ENCODE results near the gene CNPY2.
"Not testable (repeated sequence)": the region's sequence is repeated elsewhere in the genome, so short reads cannot be mapped to it uniquely, and the experiment has no call there.

Gene CNPY2

DNA sequence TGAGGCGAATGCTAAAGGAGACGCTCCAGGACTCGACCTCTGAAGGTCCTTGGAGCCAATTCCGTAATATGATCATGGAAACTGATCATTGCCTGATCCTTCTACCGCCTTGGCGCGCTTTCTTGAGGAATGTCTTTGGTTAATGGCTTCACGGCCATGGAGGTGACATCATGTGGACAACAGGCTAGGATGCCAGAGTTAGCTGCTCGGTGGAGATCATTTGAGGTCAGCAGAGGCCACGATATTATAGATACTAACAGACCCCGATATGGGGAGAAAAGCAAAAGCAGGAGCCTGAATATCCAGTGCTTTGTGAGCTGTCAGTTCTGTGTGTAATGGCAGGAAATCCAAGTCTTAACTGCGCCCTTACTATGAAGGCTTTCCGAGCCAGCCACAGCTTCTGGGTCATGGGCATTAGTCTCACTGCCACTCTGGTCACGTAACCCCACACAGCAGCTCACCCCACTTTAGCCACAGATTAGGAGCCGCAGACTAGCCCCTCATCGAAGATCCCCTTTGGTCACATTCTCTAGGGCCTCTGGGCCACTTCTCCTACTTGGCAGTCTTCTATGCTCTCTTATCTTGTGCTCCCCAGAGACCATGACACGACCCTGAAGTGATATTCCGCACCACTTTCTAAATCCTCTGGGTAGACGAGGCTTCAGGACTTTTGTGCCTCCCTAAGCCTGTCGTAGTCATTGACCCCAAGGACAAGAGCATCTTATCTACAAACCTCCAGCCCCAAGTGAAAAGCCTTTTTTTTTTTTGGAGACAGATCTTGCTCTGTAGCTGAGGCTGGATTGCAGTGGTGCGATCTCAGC lies 14.9 kb downstream of the CNPY2 start:
- in situ Hi-C loops (cut with MboI; ENCODE audit: low pct_unique_long_range_greater_than_20kb, low sequenced_read_pairs): no loop called here
- no peak for DNase-seq

DNA sequence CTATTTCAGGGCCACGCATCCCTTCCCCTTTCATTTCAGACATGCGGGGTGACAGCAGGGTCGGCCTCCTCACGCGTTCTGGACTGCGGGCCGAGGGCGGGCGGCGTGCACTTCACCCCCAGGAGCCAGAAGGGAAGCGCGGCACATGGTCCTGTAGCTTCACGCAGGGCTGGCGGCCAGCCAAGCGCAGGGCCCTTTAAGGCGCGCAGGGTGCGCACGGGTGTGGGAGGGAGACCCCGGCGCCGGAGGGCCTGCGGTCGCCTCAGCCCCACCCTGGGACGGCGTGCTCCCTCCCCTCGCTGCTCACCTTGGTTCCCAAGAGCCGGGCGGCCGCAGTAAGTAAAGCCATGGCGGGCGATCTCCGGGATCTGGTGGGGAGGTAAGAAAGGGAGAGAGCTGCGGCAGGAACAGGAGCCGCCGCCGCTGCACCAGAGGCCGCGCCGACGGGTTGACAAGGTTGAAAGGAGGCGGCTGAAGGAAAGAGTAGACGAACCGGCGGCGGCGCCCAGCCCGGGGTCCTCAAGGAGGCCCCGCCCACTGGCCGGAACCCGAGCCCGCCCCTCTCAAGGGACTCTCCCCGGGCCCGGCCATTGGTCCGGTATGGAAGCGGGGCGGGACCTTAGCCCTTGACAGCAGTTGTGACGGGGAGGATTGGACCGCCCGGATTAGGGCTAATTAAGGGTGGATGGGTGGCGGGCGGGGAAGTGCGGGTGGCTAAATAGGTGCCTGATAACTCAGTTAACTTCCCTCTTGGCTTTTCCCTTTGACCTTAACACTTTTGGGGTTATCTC lies 15.7 kb downstream of the CNPY2 start, which contains the start of gene CS:
Gene CS, minus strand, starts transcription at position 478 of the 791 bp plus-strand sequence. Its CDS starts 129 bp downstream, at position 349.
- DNase-seq: peak; percentile 98
- in situ Hi-C loops (cut with MboI; ENCODE audit: low pct_unique_long_range_greater_than_20kb, low sequenced_read_pairs): no loop called here

DNA sequence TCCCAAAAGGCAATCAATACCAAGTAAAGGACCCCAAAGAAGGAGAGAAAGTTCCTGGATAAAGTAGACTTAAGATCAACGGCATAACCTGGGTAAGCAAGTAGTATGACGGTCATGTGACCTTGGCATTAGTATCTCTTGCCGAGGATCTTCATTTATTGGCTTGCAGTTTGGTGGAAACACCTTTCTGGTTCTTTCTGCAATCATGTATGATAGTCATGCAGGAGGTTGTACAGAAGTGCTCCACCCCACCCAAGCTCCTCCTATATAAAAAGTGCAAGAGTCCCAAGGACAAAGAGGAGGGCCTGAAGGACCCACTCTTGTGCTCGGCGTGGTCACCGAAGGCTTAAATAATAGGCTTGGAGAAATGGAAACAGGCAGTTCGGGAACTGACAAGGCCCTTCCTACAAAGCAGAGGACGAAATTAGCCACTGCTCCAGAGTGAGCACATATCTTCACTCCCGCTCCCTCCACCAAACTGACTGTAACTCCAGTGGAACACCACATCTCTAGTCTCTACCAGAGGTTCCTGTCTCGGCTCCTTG lies 16.4 kb downstream of the CNPY2 start:
- DNase-seq: no peak
- in situ Hi-C loops (cut with MboI; ENCODE audit: low pct_unique_long_range_greater_than_20kb, low sequenced_read_pairs): no loop called here

DNA sequence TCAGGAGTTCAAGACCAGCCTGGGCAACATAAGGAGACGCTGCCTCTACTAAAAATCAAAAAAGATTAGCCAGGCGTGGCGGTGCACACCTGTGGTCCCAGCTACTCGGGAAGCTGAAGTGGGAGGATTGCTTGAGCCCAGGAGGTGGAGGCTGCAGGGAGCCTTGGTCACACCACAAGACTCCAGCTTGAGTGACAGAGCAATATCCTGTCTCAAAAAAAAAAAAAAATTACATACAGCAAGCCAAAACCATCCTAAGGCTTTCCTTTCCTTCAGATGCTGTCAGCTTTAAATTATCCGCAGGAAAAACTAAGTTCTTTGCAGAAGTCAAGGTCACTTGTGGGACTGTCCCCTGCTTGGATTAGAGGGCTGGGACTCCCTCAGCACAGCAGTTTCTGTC lies 17.0 kb downstream of the CNPY2 start:
- in situ Hi-C loops (cut with MboI; ENCODE audit: low pct_unique_long_range_greater_than_20kb, low sequenced_read_pairs): no loop called here

DNA sequence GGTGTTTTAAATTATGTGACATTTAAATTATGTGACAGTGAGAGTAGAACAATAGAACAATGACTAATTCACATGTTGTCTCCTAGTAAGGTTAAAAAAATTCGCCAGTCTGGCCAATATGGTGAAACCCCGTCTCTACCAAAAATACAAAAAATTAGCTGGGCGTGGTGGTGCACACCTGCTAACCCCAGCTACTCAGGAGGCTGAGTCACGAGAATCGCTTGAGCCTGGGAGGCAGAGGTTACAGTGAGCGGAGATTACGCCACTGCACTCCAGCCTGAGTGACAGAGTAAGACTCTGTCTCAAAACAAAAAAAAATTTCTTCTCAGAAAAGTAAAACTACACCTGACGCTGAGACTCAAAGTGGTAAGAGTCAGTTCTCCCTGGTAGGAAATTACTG lies 18.4 kb downstream of the CNPY2 start:
- in situ Hi-C loops (cut with MboI; ENCODE audit: low pct_unique_long_range_greater_than_20kb, low sequenced_read_pairs): no loop called here

More for the DNA sequence above, 17.0 kb downstream of the CNPY2 start:
- DNase-seq: peak; percentile 30

DNA sequence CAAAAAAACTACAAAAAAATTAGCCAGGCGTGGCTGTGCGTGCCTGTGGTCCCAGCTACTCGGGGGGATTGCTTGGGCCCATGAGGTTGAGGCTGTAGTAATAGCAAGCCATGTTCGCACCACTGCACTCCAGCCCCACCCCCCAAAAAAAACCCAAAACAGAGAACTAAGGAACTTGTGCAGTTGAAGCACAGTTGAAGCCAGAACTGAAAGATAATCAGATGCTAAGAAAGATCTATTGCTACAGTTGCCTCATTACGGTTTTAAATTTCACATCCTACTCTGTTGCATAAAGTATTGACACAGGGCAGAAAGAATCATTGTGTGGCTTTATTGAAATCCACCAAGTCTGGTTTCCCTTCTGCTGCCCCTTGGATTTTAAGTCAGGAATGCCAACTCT lies 19.5 kb downstream of the CNPY2 start:
- in situ Hi-C loops (cut with MboI; ENCODE audit: low pct_unique_long_range_greater_than_20kb, low sequenced_read_pairs): no loop called here
- DNase-seq: no peak

More for the DNA sequence above, 18.4 kb downstream of the CNPY2 start:
- DNase-seq: no peak

DNA sequence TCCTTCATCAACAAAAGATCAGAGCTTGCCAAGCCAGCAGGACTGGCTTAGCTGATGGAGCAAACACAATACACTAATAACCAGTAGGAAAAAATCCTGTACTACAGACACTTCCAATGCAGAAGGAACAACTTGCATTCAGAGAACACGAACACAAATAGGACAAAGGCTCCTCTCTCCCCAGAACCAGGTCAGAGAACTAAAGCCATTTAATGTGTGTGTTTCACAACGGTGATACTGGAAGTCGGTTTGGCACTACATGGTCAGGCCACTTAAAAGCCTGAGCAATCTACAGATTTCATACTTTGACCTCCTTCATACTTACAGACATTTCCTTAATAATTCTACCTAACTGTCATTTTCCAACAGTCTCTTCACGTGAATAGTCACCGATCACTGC lies 22.0 kb downstream of the CNPY2 start:
- in situ Hi-C loops (cut with MboI; ENCODE audit: low pct_unique_long_range_greater_than_20kb, low sequenced_read_pairs): no loop called here
- no peak for DNase-seq

DNA sequence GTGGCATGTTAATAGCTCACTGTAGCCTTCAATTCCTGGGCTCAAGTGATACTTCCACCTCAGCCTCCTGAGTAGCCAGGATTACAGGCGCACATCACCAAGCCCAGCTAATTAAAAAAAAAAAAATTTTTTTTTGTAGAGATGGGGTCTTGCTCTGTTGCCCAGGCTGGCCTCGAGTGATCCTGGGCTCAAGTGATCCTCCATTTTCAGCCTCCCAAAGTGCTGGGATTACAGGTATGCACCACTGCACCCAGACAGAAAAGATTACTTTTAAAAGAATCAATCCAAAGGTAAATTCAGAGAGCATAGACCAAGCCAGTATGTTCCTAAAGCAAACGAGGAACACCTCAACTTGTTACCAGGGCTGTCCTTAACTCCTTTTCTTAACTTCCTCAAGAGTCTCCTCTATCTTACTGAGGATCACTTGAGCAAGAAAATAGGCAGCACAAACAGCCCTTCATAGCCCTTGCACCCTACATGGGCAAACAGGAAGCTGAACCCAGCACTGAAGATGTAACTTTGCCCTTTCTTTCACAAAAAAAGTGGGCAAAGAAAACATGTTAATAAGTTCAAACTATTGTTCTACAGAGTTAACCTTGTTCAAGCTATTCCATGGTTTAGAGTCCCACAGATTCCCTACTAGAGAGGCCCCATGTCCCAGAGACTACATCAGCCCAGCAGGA lies 26.9 kb downstream of the CNPY2 start:
- in situ Hi-C loops (cut with MboI; ENCODE audit: low pct_unique_long_range_greater_than_20kb, low sequenced_read_pairs): no loop called here
- DNase-seq: peak; percentile 45

DNA sequence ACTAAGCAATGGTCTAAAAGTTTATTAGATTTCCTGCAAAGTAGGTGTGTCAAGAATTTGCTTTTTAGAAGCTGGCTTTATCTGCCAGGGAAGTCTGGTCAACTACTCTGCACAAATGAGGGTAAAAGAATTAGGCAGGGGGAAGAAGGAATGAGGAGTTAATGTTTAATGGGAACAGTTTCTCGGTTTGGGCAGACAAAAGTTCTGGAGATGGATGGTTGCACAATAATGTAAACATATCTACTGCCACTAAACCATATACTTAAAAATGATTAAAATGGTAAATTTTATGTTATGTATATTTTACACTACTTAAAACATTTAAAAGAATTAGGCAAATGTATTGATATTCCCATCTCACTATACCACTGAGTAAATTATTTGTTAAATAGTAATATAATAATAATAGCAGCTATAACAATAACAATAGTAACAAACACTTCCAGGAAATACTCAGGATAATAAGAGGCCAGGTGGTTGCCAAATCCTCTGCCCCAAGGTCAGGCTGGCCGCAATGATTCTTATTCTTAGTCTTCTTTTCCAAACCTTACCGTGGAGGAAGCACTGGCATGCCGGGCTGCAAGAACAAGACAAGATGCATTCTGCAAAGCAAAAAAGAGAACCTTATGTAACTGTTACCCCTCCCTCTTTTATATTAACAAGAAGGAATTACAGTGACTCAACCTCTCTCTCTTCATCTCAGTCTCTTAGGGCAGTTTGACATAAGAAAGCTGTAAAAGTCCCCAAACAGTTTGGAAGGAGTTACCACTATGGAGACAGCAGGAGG lies 29.6 kb downstream of the CNPY2 start:
- no peak for DNase-seq
- in situ Hi-C loops (cut with MboI; ENCODE audit: low pct_unique_long_range_greater_than_20kb, low sequenced_read_pairs): no loop called here

DNA sequence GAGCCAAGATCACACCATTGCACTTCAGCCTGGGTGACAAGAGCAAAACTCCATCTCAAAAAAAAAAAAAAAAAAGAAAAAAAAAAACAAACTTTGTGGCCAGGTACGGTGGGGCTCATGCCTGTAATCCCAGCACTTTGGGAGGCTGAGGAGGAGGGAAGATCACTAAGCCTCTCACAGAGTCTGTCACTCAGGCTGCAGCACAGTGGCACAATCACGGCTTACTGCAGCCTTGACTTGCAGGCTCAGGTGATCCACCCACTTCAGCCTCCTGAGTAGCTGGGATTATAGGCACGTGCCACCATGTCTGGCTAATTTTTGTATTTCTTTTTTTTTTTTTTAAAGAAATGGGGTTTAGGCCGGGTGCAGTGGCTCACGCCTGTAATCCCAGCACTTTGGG lies 31.5 kb downstream of the CNPY2 start:
- in situ Hi-C loops (cut with MboI; ENCODE audit: low pct_unique_long_range_greater_than_20kb, low sequenced_read_pairs); DNase-seq: not testable (repeated sequence)

DNA sequence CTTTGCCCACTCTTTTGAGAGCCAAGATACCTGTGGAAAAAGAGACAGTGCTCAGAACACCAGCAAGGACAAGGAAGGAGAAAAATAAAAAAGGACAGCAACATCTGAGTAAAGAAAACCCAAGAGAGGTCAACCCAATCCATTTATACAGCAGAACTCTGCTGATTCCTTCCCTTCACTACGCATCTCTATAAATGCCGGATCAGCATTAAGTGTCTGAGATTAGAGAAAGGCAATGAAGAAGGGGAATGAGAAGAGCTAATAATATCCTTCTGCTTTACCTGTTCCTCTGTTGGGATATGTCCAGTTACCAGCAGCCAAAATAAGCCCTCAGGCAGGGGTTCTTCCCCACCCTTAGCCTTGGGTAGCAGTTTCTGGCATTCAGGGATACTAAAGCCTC lies 33.2 kb downstream of the CNPY2 start:
- in situ Hi-C loops (cut with MboI; ENCODE audit: low pct_unique_long_range_greater_than_20kb, low sequenced_read_pairs): no loop called here
- DNase-seq: no peak

DNA sequence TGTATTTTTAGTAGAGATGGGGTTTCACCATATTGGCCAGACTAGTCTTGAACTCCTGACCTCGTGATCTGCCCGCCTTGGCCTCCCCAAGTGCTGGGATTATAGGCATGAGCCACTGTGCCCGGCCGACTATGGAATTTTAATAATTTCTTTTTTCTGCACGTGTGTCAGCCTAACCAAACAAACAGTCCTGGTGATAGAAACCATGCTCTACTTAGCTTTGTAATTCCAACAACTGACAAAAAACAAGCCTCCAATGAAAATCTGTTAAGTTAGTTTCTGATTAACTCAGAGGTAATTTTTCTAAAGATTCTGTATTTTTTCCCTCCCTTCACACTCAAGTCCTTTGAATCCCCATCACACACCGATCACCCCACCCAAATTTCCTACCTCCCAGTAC lies 33.8 kb downstream of the CNPY2 start:
- in situ Hi-C loops (cut with MboI; ENCODE audit: low pct_unique_long_range_greater_than_20kb, low sequenced_read_pairs): no loop called here
- DNase-seq: no peak

DNA sequence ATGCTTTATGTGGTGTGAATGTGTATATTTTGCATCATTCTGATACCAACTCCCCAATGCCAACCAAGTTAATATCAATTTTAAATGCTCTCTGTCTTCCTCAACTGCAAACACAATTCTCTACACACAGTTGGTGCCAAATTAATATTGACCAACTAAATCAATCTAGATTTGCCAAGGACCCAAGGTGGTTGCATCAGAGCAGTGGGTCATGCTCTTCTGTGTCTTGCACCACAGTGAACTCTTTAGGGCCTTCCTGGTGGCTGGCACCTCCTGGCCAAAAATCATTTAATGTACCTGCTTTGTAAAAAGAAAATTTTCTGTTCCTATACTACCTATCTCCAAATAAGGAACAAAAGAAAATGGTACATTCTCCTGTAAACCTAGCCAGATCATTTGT lies 34.9 kb downstream of the CNPY2 start:
- in situ Hi-C loops (cut with MboI; ENCODE audit: low pct_unique_long_range_greater_than_20kb, low sequenced_read_pairs): no loop called here
- DNase-seq: no peak

DNA sequence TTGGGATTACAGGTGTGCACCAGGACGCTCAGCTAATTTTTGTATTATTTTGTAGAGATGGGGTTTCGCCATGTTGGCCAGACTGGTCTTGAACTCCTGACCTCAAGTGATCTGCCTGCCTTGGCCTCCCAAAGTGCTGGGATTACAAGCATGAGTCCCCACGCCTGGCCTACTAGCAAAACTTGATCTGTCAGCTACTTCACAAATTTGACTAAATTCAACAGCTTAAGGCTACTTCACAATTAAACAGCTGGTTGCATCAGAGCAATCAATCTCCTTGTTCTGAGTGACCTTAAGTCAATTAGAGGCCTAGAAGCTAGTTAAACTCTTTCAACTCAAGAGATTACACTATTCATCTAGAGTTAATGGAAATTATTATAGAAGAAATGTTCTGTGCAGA lies 36.9 kb downstream of the CNPY2 start:
- DNase-seq: no peak
- in situ Hi-C loops (cut with MboI; ENCODE audit: low pct_unique_long_range_greater_than_20kb, low sequenced_read_pairs): no loop called here

DNA sequence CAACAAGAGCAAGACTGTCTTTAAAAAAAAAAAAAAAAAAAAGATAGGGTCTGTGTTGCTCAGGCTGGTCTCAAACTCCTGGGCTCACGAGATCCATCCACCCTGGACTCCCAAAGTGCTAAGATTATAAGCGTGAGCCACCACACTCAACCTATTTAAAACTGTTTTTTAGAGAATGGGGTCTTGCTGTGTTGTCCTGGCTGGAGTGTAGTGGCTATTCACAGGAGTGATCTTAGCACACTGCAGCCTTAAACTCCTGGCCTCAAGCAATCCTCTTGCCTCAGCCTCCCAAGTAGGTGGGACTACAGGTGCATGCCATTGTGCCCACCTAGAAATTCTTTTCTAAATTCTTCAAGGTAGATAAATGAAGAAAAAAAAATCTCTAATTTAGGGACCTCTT lies 41.5 kb downstream of the CNPY2 start:
- DNase-seq: no peak
- in situ Hi-C loops (cut with MboI; ENCODE audit: low pct_unique_long_range_greater_than_20kb, low sequenced_read_pairs): no loop called here

DNA sequence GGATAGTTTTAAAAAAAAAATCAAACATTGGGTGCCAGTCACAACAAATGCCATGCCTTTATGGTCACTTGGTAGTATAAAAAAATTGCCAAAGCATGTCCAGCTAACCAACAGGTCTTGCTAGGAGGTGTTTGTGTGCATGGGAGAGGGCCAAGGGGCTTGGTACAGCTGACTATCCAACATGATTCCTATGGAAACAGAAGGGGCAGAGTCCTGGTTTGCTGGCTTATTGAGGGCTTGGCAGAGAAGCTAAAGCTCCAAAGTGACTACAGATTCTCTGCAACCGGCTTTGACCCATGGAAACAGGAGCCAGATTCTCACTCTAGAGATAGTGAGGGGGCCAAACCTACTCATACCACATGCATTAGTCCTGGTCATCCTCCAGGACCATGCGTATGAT lies 43.3 kb downstream of the CNPY2 start:
- DNase-seq; in situ Hi-C loops (cut with MboI; ENCODE audit: low pct_unique_long_range_greater_than_20kb, low sequenced_read_pairs): not testable (repeated sequence)

DNA sequence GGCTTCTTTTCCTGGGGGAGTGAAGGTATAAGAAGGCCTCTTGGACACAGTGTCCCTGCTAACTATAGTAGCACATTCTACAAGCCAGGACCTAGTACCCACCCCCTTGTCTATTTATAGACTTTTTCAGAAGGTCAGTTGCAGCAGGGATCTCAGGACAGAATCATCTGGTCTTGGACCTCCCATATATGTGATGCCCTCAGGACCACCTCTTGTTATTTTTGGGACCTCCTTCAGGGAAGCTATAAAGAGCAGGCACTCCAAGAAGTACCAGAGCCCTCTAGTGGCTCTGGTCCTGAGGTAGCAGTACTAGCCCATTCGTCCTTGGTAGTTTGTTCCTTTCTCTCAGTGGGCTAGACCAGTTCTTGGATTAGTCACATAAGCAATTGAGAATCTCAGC lies 44.8 kb downstream of the CNPY2 start:
- peak; percentile 46 for DNase-seq
- in situ Hi-C loops (cut with MboI; ENCODE audit: low pct_unique_long_range_greater_than_20kb, low sequenced_read_pairs): no loop called here

DNA sequence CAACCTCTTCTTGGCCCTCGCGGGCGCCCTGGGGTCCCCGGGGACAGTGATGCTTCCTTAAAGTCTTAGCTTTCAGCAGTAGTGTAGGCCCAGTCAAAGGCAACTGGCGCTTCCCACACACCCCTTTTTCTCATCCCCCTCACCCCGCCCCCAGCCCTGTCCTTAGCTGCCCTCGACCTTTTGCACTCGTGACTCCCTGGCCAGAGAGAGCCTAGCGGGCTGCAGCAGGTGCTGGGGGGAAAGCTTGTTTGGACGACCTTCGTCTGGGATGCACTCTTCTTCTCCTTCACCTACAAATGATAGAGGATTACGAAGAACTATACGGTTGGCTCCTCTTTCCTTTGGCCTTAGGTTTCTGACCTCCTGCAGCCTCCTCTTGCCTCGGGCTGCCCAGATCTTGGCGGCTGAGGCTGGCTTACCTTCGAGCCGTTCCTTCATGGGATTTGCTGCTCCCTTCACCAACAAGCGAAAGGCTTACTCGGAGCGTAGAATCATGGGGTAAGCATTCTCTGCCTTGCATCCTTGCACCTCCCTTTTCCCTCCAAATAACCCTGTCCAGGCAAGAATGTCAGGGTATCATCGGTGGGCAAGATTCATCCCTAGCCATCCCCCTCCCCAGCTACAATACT lies 48.2 kb downstream of the CNPY2 start:
- DNase-seq: no peak
- in situ Hi-C loops (cut with MboI; ENCODE audit: low pct_unique_long_range_greater_than_20kb, low sequenced_read_pairs): no loop called here

Measured in KBM-7 (cell line).